NCI-H2107 treated with DMSO at 0.1 percent for 48 hours (cell line): Measurements from ENCODE around the gene ACACB.
"Not testable (repeated sequence)": the region's sequence is repeated elsewhere in the genome, so short reads cannot be mapped to it uniquely, and the experiment has no call there.

Experiments used
- DNase-seq: peaks from one replicate; lab custom pipeline; 2025; ENCODE audit not compliant: unreplicated experiment; lab: John Stamatoyannopoulos, UW

Gene ACACB

DNA sequence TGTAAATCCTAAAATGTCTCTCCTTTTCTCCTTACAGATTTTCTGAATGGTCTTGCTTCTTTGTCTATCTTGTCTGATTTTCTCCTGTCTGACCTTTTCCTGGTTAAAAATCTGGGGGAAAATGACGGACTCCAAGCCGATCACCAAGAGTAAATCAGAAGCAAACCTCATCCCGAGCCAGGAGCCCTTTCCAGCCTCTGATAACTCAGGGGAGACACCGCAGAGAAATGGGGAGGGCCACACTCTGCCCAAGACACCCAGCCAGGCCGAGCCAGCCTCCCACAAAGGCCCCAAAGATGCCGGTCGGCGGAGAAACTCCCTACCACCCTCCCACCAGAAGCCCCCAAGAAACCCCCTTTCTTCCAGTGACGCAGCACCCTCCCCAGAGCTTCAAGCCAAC lies 23.0 kb downstream of the ACACB start:
- DNase-seq = no peak

DNA sequence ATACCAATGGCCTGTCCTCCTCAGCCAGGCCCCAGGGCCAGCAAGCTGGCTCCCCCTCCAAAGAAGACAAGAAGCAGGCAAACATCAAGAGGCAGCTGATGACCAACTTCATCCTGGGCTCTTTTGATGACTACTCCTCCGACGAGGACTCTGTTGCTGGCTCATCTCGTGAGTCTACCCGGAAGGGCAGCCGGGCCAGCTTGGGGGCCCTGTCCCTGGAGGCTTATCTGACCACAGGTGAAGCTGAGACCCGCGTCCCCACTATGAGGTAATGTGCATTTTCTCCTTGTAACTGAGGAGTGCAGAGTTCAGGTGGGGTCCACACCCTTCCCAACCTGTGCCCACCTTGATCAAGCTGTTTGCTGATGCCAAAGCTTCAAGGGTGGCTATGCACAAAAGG lies 23.4 kb downstream of the ACACB start:
- DNase-seq = no peak

DNA sequence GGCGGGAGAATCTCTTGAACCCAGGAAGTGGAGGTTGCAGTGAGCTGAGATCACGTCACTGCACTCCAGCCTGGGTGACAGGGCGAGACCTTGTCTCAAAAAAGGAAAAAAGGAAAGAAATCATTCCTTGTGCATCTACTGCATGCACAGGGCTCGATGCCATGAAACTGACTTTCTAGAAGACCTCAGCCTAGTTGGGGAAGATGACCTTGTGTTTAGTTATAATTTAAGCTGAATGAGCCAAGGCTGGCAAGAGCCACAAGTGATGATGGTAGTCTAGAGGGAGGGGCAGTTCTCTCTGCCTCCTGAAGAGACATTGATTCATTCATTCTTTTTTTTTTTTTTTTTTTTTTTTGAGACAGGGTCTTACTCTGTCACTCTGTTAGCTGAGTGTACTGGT lies 24.2 kb downstream of the ACACB start:
- no peak for DNase-seq

DNA sequence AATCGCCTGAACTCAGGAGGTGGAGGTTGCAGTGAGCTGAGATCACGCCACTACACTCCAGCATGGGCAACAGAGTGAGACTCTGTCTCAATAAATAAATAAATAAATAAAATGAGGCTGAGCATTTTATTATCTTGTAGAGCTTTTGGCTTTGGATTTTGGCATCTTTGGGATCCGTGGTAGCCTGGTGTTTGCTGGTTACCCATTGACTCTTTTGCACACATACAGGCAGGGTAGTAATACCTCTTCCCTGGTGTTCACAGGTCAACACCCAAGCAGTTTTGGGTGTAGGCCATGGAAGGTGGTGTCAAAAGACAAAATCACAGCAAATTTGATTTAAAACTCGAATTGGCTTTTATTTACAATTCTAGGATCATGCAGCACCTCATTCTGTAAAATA lies 27.8 kb downstream of the ACACB start:
- no peak for DNase-seq

DNA sequence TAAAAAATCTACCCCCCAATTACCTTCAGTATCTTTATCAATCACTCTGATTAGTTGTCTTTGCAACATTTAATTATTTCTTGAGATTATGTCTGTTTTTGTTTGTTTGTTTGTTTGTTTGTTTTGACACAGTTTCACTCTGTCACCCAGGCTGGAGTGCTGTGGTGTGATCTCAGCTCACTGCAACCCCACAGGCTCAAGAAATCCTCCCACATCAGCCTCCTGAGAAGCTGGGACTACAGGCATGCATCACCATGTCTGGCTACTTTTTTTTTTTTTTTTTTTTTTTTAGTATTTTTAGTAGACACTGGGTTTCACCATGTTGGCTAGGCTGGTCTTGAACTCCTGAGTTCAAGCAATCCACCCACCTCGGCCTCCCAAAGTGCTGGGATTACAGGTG lies 30.7 kb downstream of the ACACB start:
- DNase-seq = not testable (repeated sequence)

DNA sequence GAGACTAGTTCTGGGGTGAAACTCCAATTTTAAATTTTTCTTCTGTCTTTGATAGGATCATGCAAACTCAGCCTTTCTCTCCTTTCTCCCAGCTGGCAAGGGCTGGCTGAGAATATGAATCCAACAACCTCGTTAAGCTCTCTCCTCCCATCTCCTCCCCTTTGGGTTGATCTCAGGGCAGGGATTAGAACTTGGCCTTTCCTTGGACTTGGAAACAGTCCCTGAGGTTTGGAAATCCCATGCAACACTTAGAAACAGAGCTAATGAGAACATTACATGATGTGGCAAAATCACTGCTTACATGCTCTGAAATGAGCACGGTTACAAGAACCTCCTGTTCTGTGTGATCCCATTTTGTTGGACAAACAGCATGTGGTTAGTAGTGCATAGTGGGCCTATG lies 31.6 kb downstream of the ACACB start:
- DNase-seq = no peak

DNA sequence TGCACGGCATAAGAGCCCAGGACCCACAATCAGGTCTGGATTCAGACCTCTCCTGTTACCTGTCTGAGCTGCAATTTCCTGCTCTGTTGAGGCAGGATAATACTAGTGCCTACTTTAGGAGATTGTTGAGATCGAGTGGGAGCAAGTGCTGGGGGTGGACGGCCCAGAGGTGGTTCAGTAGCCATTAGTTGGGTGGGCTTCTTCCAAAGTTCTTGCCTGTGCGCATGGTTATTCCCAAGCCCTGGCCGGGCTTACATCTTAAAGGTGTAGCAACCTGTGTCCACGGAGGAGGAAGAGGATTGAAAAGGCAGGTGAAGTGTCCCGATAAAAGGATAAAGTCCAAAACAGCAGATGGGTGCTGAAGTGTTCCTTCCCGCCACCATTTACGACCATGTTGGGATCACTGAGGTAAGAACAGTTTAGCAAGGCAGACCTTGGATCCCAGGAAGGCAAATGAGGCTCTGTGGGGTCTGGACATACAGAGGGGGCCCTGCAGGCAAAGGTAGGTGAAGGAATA lies 33.8 kb downstream of the ACACB start:
- DNase-seq = no peak

DNA sequence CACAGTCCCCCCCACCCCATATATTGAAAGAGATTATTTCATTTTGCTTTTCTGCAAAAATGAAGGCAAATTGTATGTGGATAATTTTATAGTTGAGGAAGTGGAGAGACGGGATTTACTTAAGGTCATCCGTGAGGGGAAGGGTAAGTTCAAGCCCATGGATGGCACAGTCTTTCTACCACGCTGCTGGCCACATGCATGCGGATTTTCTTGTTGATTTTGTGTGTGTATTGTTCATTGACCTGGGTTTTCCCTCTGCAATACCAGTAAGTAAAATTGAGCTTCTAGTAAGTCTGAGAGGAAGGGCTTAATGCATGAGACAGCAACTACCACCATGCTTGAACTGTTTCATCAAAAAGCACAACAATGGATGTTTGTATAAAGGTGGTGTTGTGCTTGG lies 35.1 kb downstream of the ACACB start:
- no peak for DNase-seq

DNA sequence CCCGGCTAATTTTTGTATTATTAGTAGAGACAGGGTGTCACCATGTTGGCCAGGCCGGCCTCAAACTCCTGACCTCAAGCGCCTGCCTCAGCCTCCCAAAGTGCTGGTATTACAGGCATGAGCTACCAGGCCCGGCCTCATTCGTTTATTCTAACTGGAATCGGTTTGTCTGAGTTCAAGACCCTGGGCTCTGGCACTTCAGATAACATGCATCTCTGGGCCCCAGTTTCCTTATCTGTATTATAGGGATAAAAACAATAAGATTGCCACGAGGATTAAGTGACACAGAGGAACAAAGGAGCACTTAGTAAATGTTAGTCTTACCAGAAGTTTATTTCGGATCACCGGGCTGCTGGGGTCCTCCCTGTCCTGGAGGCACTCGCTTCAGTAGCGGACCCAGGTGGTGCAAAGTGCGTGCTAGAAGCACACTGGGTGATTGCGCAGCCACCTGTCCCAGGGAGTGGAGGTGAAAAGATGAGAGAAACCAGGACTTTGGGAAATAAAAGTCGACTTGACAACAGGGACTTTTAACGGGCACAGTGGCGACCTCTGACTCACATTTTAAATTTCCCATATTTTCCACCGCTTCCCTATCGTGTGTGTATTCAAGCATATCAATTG lies 37.5 kb downstream of the ACACB start:
- DNase-seq = peak; percentile 17

DNA sequence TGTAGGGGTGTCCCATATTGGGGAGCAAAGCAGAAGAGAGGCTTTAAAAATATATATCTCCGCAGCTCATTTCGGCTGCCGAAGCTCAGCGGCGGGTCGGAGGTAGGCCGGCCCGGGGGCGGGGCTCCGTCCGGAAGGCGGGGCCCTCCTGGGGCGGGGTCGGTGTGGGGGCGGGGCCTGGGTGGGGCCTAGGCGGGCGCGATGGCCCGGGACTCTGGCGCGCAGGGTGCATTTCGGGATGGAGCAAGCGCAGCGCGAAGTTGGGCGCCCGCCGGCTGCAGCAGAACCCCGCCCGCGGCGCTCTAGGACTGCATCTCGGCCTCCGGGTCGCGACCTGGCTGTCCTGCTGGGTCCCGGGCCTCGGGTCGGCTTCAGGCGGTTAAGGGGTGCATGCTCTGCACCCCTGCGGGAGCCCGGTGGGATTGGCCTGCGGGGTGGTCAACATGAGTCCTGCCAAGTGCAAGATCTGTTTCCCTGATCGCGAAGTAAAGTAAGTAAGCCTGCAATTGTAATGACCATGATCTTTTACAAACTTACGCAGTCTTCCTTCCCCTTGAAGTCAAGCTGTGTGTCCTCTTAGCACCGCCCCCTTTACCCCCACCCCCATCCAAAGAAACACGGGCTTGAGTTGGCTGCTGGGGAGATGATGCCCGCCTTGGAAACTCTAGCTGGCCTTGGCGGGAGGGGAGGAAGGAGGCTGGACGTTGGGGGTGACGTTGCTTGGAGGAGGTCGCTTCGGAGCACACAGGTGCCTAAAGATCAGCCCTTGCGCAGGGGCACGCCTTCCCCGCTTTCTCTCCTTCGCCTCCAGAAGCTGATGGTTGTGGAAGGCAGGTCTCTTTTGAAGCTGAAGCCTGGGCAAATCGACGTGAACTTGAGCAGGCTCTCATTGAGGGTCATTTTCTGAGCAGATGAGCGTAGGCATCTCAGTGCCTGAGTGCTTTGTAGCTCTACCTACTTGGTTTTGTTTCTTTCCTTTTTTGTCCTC lies 38.4 kb downstream of the ACACB start:
- DNase-seq = peak; percentile 66

DNA sequence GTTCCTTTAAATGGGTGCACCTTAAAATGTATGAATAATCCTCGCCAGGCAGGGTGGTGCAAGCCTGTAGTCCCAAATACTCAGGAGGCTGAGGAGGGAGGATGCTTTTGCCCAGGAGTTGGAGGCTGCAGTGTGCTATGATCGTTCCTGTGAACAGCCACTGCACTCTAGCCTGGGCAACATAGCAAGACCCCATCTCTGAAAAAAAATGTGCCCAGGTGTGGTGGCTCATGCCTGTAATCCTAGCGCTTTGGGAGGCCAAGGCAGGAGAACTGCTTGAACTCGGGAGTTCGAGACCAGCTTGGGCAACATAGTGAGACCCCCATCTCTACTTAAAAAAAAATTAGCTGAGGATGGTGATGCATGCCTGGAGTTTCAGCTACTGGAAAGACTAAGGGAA lies 39.6 kb downstream of the ACACB start:
- DNase-seq = no peak

DNA sequence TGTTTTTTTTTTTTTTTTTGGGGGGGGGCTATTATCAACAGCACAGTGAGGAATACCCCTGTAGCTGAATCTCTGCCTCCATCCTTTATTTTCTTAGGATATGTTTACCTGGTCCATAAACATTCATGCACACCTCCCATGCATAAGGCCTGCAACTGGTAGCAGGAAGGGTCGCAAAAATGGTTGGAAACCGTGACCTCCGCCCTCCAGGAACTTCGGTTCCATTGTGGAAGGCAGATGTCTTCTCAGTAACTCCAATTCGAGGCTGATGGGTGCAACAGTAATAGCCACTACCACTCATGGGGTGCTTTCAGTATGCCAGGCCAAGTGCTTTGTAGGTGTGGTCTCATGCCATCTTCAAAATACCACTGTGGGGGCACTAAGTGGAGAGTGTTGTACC lies 40.2 kb downstream of the ACACB start:
- no peak for DNase-seq

DNA sequence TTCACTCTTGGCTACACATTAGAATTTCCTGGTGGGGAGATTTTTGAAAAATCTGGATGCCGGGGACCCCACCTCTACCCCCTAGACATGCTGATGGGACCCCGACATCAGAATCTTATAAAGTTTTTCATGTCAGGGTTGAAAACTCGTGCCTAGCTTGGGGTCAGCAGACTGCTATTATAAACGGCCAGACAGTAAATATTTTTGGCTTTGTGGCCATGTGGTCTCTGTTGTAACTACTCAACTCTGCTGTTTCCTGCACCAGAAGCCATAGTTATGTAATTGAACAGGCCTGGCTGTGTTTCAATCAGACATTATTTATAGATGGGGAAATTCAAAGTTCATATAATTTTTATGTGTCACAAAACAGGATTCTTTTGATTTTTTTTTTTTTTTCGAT lies 41.6 kb downstream of the ACACB start:
- no peak for DNase-seq

DNA sequence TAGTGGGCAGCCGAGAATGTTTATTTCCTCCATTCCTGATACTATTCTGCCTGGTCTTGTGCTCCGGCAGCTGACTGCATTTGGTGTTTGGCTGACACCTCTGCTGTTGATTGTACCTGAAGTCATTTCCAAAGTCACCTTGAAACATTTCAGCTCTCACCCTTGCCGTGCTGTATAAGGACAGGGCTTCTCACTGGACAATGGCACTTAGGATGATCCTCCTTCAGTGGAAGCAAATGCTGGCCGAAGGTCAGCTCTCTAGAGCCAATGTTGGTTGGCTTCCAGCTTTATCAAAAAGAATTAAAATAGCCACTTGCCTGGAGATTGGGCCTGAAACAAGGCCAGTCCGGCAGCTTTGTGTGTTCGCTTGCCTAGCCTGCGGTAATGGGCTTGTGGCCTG lies 44.0 kb downstream of the ACACB start:
- no peak for DNase-seq

DNA sequence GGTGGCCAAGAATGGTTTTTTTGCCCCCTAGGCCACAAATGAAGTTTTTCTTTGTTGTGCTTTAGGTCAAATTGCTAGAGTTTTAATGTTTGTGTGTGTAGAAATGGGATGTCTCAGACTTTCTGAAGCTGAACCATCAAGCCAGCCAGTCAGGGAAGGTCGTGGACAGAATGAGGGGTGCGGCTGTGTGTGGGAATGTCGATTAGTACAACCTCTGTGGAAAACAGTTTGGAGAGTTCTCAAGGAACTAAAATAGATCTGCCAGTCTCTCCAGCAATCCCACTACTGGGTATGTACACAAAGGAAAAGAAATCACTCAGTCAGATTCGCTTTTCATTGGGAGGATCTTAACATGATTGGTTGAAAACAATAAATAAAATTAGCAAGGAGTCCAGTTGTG lies 44.5 kb downstream of the ACACB start:
- DNase-seq = no peak

DNA sequence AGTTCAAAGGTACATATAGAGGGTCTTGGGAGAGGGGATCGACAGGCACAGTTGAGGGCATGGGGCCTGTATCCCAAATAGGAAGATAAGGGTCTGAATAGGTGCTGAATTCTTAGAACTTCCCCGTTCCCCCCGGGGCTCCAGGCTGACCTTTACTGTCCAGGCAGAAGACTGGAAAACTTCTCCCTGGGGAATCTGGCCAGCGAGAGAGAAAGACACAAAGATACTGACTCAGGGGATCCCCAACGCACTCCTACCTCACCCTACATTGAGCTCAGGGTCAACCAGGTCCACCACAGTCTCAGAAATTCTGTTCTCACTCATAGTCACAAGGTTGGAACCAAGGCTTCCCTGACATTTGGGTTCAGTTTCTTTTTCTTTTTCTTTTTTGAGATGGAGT lies 46.2 kb downstream of the ACACB start:
- DNase-seq = no peak

DNA sequence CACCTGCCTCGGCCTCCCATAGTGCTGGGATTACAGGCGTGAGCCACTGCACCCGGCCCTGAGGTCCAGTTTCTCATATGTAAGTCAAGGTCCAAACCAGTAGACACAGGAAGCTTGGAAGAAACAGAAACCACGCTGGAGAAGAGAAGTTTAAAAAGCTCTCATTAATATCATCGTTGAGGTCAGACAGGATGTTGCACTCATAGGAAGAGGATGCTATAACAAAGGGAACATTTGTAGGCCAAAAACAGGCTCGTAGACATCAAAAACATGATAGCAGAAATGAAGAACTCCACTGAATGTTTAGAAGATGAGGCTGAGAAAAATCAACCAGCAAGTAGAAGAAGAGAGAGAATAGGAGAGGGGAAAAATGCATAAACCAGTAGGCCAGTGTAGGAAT lies 46.8 kb downstream of the ACACB start:
- no peak for DNase-seq

DNA sequence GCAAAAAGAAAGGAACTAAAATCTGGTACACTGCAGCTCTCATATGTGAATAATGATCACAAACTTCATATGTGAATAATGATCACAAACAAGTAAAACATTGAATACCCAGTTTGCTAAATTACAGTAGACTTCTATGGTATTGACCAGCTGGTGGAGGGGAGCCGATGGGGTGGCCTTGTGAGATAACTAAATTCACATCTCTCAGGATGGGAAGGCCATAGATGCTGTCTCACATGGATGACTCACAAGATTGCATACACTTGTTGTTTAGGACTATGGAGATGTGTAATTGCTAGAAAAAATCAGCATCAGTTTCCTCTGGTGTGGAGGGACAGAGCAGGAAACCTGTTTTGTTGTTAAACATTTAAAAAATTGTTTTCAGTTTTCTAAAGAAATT lies 49.2 kb downstream of the ACACB start:
- no peak for DNase-seq

DNA sequence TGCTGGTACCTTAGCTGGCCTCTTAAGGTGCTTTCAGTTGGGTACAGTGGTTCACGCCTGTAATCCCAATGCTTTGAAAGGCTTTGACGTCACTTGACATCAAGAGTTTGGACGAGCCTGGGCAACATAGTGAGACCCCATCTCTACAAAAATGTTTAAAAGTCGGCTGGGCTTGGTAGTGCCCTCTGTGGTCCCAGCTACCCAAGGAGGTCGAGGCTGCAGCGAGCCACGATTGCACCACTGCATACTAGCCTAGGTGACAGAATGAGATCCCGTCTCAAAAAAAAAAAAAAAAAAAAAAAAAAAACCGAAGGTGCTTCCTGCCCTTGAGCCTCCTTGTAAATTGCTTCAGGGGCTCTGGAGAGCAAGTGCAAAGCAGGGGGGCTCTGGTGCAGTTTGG lies 50.0 kb downstream of the ACACB start:
- no peak for DNase-seq

DNA sequence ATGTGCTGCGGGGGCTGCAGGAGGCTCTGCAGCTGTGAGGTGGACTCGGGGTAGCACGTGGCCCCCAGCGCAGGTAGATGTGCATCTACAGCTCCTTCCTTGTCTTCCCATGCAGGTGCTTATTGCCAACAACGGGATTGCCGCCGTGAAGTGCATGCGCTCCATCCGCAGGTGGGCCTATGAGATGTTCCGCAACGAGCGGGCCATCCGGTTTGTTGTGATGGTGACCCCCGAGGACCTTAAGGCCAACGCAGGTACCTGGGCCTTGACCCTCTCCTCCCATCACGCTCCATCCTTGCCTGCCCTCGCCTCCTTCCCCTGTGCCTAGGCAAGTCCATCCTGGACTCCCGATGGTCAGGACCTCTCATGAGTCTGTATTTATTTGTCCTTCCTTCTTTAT lies 51.4 kb downstream of the ACACB start:
- DNase-seq = no peak

DNA sequence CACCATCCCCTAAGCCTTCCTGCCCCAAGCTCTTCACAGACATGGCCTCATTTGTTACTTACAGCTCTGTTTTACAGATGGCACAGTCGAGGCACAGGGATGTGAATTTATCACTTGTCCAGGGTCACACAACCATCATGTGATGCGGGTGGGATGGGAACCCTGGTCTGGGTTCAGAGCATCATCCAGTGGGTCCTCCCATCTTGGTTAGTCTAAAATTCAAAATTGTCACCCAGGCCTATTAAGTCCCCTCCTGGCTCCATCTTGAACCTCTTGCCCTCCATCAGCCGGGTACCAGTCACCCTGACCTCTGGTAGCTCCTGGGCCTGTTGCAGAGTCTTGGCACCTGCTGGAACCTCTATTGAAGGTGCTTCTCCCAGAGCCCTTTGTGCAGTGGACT lies 52.9 kb downstream of the ACACB start:
- DNase-seq = no peak

DNA sequence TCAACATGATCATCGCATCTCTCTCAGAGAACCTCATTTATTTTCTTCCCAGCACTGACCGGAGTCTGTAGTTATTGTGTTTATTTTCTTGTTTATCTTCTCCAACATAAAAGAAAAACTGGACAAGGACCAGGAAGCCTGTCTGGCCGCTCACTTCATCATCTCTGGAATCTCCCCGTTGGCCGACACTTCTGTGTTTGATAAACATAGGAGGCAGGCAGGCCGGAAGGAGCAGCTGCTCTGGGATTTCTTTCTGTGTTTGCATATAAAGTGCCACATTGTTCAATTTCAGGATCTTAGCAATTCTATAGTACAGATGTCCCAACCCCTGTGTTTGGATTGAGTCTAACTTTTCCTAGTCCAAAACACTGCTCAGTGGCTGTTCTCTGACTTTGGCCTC lies 53.3 kb downstream of the ACACB start:
- DNase-seq = no peak
